GM19397 (cell line): ENCODE measurements around the gene MSH6.

Experiments used
- ATAC-seq: cut with Tn5 transposase; IDR thresholded peaks from one replicate; pipeline ENCODE4 v1.9.1; 2021; ENCODE audit warnings: mild to moderate bottlenecking, moderate library complexity; ENCODE audit not compliant: unreplicated experiment

Gene MSH6, protein sequence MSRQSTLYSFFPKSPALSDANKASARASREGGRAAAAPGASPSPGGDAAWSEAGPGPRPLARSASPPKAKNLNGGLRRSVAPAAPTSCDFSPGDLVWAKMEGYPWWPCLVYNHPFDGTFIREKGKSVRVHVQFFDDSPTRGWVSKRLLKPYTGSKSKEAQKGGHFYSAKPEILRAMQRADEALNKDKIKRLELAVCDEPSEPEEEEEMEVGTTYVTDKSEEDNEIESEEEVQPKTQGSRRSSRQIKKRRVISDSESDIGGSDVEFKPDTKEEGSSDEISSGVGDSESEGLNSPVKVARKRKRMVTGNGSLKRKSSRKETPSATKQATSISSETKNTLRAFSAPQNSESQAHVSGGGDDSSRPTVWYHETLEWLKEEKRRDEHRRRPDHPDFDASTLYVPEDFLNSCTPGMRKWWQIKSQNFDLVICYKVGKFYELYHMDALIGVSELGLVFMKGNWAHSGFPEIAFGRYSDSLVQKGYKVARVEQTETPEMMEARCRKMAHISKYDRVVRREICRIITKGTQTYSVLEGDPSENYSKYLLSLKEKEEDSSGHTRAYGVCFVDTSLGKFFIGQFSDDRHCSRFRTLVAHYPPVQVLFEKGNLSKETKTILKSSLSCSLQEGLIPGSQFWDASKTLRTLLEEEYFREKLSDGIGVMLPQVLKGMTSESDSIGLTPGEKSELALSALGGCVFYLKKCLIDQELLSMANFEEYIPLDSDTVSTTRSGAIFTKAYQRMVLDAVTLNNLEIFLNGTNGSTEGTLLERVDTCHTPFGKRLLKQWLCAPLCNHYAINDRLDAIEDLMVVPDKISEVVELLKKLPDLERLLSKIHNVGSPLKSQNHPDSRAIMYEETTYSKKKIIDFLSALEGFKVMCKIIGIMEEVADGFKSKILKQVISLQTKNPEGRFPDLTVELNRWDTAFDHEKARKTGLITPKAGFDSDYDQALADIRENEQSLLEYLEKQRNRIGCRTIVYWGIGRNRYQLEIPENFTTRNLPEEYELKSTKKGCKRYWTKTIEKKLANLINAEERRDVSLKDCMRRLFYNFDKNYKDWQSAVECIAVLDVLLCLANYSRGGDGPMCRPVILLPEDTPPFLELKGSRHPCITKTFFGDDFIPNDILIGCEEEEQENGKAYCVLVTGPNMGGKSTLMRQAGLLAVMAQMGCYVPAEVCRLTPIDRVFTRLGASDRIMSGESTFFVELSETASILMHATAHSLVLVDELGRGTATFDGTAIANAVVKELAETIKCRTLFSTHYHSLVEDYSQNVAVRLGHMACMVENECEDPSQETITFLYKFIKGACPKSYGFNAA (N-terminal part only)

DNA sequence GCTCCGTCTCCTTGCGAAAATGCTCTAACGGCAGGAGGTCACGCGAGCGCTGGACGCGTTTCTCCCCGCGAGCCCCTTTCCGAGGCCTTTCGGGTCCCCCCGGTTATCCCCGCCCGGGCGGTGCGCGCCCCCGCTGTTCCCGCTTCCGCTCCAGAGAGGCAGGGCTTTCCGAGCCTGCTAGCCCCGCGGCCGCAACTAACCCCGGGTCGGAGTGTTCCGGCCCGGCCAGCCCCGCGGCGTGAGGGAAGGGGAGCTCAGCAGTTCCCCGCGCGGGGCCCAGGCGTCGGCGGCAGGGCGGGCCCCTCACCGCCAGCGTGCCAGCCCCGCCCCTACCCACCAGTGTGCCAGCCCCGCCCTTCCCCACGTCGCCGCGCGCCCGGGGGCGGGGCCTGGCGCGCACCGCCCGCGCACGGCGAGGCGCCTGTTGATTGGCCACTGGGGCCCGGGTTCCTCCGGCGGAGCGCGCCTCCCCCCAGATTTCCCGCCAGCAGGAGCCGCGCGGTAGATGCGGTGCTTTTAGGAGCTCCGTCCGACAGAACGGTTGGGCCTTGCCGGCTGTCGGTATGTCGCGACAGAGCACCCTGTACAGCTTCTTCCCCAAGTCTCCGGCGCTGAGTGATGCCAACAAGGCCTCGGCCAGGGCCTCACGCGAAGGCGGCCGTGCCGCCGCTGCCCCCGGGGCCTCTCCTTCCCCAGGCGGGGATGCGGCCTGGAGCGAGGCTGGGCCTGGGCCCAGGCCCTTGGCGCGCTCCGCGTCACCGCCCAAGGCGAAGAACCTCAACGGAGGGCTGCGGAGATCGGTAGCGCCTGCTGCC is at the start of gene MSH6:
MSH6 (plus strand) TSS at position 475 of the 815 bp plus-strand sequence; CDS start at position 564, 89 bp downstream.
- ATAC-seq = peak; percentile 79

DNA sequence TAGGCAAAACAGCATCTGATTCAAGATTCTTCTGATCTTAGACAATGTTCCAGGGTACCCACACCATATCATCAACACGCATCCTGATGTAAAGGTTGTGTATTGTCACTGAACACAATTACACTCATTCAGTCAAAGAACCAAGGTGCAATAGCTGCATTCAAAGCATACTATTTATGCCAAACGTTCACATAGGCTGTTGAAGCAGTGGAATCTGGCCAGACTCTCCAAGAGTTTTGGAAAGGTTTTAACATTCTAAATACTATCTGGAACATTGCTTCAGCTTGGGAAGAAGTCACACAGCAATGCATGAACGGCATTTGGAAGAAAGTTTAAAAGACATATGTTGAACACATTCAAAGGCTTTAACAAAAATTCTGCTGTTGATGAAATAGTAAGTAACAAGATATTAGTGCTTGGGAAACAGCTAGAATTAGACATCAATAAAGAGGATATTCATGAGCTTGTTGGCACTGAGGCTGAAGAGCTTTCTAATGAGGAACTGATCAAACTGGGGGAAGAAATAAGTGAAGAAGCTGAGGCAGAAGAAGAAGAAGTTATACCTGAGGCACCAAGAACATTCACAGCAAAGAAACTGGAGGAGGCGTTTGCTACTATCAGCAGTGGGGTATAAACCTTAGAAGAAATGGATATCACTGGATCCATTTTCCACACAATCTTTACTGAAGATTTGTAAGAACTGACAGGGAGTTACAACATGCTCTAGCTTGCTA is 47.6 kb upstream of the MSH6 start:
- no peak for ATAC-seq

DNA sequence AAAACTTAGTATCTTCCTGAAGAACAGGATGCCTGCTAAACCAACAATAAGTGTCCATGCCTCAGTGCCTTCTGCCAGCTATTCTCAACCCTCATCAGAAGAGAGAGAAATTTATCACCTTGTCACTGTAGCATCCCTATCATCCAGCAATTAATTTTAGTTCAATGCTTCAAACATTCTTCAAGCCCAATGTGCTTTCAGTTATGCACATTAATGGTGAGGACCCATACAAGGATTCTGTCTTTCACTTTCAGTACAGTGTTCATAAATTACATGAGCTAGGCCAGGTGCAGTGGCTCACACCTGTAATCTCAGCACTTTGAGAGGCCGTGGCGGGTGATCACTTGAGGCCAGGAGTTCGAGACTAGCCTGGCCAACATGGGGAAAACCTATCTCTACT is 47.0 kb upstream of the MSH6 start:
- ATAC-seq = no peak

DNA sequence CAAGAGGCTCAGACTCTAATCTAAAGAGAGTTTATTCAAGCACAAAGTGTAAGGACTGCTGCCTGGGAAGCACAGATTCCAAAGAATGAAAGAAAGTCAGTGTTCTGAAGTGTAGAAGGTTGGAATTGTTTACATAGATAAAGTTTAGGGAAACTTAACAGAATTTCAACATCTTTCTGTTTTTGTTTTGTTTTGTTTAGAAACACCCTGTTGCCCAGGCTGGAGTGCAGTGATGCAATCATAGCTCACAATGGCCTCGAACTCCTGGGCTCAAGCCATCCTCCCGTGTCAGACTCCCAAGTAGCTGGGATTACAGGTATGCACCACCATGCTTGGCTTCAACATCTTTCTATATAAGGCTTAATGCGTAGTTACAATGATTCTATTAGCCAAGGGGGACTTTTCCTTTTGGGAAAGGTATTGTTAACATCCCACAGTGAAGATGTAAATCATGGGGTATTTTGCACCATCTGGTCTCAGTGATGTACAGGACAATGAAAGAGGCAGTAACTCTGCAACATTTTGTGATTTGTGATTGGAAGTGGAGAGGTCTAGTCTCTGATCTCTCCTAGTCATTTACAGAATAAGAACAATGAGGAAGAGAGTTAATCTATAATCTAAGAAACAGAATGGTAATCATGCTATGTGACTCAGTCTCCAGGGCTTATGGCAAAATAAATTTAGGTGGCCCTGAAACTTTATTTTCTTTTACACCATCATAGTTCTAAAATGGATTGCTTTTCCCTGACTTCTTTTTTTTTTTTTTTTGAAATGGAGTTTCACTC is 45.6 kb upstream of the MSH6 start:
- no peak for ATAC-seq

DNA sequence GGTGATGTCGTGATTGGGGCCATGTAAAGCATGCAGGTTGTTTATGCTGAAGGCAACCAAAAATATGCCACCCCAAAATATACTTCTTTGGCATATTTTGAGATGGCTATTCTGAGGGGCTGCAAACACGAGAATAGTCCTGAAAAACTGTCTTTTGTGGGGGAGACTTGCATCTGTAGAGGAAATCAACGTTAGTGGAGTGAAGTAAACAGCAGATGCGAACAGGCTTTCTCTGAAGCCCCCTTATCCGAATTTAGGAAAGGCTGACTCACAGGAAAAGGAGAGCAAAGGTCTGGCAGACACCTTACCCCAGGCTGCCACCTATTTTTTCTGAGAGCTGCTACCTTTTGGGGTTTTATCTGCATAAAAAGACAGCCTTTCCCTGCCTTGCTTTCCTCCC is 44.6 kb upstream of the MSH6 start:
- no peak for ATAC-seq

DNA sequence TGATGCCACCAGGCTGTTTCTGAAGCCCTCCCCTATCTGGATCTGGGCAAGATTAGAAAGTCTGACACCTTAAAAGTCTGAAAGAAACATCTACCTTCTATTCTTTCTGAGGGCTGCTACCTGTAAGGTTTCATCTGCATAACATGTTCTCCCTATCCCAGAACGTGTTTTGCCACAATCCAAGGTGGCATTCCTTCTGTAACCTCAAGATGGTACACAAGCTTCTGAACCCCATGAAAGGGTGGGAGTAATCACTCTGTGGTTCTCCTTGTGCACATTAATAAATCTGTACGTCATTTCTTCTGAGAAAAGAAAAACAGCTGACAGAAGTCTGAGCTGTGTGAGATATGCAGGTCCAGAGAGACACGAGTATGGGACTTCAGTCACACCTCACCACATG is 41.8 kb upstream of the MSH6 start:
- ATAC-seq = no peak

DNA sequence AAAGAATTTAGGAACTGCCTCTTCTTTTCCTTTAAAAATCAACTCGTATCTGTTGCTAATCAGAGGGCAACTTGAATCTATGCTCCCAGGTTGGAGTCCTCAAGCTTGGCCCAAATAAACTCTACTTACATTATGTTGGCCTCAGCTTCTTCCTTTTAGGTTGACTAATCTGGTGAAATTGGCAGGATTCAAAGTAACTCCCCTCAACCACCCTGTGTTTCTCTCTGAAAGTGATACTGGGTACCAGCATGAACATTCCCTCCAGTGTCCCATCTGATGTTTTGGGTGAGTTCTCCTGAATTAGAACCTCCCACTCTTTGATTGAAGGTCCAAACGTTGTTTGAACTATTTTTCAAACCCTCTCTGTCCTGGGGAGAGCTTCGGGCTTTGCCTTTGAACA is 41.3 kb upstream of the MSH6 start:
- ATAC-seq = no peak

DNA sequence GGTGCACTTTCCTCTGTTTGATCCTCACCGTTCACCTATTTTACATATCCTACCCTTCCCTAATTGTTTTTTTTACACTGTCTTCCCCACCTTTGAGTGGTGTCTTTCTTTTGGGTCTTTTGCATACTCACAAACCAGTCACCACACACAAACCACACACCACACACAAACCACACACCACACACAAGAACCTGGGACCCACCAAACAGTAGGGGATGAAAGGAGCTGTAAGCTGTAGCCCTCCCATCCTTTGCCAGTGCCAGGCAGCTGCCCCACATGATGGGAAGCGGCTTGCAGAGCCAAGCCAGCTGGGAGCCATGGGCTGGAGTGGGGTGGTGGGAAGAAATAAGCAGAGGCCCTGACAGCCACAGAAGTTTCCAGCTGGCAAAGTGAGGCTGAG is 38.9 kb upstream of the MSH6 start:
- ATAC-seq = no peak

DNA sequence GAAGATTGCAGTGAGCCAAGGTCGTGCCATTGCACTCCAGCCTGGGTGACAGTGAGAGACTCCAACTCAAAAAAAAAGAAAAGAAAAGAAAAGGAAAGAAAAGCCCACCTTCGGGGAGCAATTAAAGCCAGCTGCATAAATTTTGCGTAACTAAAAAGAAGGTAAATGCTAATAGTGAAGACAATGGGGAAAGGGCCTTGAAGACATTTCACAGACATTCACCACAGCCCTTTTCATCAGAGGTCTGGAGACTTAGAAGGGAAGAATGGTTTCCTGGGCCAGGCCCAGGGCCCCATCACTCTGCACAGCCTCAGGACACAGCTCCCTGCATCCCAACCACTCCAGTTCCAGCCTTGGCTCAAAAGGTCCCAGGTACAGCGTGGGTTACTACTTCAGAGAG is 35.1 kb upstream of the MSH6 start:
- ATAC-seq = no peak

DNA sequence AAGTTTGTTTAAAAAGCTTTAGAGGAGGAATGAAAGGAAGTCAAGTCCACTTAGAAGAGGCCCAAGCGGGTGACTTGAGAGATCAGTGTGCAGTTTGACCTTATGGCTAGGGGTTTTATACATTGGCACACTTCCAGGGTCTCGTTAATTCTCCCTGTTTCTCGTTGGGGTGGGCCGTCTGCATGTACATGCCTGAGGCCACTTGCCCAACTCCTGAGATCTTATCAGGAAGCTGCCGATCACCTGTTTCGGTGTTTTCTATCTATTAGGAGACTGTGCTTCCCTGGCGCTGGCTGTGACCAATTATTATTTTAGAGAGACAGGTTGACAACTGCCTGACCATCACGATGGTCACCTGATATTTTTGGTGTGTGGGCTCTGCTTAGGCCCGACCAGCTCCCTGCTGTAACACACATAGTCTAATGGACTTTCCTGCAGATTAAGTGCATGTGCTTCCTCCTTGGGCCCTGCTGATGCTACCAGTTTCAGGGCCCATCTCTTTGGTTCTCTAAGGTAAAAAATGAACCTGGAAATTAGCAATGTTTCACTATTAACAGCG is 31.0 kb upstream of the MSH6 start:
- ATAC-seq = no peak

DNA sequence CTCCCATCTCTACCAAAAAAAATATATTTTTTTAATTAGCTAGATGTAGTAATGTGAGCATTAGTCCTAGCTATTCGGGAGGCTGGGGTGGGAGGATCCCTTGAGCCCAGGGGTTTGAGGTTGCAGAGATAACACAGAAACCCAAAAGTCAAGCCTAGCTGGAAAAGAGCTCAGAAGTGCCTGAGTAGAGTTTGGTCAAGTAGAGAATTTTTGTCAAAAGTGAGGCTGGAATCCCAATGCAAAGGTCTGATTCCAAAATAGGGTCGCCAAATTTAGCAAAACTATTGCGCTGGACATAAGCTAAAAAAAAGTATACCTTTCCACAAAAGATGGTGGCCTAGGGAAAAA is 15.5 kb upstream of the MSH6 start:
- no peak for ATAC-seq

DNA sequence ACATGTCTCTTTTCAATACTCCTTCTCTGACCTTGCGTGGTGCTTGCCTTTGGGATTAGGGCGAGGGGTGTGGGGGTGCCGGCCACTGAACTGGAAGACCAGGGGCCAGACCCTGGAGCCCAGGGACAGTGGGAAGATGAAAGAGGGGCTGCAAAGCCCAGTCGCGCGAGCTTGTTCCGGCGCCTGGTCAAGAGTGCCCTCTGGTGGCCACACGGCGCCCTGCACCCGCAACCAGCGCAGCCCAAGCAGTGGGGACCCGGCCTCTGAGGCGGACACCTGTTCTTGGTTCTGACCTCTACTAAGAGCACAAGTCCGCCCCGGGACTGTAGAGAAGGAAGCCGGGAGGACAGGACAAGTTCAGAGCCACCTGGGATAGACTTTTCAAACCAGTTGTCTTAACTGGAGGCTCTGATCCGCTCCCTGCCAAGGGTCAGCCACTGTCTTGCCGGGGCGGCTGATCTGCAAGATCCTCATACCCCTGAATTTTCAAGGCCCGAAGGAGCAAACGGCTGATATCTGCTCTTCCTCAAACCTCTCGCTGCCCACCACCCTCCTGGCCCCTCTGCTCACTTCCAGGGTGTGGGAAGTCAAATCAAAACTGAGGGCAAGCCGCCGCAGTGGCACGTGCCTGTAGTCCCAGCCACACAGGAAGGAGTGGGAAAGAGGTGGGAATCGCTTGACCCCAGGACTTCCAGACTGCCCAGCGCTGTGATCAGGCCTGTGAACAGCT is 14.9 kb upstream of the MSH6 start:
- peak; percentile 64 for ATAC-seq

DNA sequence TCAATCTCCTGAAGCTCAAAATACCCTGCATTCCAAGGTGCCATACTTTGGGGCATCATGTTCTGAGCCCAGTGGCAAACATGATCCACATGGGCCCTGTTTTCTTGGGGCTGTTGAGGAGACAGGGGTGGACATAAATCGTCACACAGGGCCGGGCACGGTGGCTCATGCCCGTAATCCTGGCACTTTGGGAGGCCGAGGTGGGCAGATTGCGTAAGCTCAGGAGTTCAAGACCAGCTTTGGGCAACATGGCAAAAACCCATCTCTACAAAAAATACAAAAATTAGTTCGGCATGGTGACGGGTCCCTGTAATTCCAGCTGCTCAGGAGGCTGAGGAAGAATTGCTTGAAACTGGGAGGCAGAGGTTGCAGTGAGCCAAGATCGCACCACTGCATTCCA is 13.6 kb upstream of the MSH6 start:
- ATAC-seq = no peak

DNA sequence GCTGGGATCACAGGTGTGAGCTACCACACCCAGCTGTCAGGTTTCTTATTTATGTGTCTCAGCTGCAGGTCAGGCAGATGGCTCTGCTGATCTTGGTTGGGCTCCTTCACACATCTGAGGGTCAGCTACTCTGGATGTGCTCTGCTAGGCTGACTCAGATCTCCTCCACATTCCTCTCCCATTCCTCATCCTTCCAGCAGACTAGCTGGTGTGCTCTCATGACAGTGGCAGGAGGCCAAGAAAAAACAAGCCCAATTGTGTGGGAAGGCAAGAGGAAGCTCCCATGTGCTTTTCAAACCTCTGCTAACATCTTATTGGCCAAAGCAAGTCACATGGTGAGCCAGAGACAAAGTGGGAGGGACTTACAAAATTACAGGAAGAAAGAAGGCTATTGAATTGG is 11.7 kb upstream of the MSH6 start:
- ATAC-seq = no peak

DNA sequence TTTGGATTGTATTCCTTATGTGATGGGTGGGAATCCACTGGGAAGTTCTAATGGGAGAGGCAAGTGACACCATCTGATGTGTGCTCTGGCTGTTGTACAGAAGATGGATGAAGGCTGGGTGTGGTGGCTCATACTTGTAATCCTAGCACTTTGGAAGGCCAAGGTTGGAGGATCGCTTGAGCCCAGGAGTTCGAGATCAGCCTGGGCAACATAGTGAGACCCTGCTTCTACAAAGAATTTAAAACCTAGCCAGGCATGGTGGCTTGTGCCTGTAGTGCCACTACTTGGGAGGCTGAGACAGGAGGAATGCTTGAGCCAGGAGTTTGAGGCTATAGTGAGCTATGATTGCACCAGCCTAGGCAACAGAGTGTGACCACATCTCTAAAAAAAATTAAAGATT is 10.6 kb upstream of the MSH6 start:
- no peak for ATAC-seq

DNA sequence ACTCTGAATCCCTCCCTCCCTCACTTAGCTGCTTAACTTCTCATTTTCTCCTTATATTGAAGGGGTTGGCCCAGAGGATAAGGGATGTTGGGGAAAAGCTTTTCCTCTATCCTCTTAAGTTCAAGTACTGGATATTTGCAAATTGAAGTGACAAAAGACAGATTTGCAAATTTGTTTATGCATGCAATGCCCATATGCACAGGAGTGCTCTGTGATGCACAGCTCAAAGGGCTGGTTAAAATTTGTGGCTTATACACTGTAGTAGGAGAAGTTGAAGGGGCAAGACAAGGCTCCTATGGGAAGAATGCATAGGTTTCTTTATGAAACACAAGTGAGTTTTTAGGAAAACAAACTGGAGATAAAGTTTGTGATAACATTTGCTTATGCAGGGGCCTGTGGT is 8.4 kb upstream of the MSH6 start:
- ATAC-seq = no peak

DNA sequence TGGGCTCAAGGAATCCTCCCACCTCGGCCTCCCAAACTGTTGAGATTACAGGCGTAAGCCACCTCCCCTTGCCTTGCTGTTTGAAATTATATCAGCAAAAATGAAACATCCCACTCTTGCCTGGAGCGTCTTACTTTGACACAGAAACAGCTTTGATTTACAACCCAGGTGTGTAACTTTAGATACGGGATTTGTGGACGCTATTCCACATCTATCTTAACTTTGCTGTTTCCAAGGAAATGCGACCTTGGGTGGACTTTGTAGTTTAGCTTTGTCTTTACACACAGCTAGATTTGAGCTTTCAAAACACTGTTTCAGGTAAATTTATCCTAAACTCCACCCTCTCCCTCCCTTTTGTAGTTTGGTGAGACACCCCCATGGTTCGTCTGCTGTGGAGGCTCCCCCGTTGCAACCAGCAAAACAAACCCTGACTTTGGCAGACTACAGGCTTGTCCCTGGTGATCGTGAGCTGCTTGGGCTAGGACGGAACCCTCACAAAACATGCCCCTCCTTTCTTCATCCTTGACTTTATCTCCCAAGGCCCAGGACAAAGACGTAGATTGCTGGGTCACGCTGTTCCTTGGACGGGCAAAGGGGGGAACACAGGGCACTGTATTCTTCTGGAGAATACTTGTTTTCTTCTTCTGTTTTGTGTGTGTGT is 5.5 kb upstream of the MSH6 start:
- no peak for ATAC-seq
